GM21576 (cell line): ENCODE measurements around the gene DCP2.

Source experiments
- ATAC-seq: cut with Tn5 transposase; IDR thresholded peaks from one replicate; pipeline ENCODE4 v1.9.1; 2021; ENCODE audit warnings: mild to moderate bottlenecking, moderate library complexity; ENCODE audit not compliant: unreplicated experiment

DCP2 gene

DNA sequence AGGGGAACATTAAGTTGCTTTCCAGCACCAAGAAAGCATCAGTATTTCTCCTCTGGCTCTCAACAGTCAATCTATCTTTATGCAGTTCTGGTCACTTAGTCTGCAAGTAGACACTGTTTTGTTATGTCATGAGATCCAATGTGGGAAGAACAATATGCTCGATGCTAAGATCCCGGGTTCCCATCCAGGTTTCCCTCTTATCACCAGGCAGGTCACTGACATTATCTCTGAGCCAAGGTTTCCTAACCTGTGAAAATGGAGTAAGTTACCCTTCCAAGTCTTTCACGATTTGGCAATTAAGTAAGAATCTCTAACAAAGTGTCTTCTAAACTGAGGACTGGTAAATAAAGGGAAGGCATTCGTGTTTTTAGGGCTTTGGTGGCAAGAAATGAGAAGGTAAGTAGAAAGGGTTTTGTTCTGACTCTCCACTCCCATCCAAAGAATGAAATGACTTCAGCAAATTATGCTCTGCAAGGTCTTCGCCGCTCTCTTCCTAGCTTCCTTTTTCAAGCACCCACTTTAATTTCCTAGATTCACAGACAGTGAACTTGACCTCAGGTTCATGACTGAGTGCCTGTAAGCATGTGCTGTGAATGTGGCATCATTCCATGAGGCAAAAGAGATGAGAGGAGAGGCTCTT is 86.4 kb downstream of the DCP2 start:
- no peak for ATAC-seq

DNA sequence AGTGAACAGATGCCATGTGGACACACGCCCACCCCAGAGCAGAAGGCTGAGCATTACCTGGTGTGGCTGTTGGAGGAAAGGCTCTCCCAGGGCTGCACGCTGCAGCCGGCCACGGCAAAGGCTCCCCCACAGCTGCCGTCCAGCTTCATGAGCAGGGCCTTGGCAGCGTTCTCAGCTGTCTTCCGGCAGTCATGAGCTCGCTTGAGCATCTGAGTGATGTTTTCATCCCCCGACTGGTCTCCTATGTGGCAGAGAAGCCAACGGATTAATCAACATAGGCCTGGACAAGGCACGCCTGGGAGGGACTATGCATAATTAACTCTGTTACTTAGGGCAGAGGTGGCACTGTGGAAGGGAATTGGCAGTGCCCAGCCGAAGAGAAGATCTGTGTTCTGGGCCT is 87.3 kb downstream of the DCP2 start:
- no peak for ATAC-seq

DNA sequence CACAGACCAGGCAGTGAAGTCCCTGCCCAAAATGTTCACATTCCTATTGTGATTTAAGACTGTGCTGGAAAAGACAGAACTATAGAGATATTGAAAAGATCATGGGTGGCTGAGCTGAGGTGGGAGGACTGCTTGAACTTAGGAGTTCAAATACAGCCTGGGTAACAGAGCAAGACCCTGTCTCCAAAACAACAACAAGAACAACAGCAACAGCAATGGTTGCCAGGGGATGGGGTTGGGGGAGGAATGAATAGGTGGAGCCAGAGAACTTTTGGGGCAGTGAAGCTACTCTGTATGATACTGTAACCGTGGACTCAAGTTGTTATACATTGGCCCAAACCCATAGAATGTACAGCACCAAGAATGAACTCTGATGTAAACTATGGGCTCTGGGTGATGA is 88.2 kb downstream of the DCP2 start:
- ATAC-seq: no peak

- no peak for ATAC-seq
These were observed 89.0 kb downstream of the DCP2 start for GRCh38 chr5:113065626-113066025.

DNA sequence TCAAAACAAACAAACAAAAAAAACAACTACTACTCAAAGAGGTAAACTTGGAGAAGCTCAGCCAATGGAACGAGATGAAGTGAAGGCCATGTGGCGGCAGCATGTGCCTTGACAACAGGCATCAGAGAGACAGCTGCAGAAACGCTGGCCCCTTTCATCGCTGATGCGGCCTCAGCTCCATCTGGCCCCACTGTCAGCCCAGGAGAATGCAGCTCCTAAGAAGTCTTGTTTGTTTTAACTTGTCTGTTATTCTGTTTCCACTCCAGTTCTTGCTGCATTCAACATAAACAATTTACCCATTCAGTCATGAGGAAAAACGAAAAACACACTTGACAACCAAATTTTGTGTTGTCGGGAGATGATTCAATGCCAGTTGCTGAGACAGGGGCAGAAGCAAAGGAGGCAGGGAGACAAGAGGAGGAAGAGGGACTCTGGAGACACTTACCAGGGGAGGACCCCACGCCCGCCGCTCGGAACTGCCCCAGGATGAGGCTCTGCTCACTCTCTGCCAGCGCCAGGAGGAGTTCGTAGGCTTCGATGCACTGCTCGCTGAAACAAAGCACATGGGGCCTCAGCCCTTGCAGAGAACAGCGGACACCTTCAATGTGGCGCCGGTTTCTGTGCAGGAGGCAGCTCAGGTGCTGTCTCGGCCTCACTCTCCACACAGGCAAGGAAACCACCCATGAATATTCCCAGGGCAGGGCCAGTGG is 91.2 kb downstream of the DCP2 start:
- no peak for ATAC-seq

GRCh38 chr5:113068559-113068958 is 92.0 kb downstream of the DCP2 start:
- ATAC-seq: no peak
